CD14-positive monocyte (primary cell): ENCODE results near the gene MCEE. TPM values are rescaled to one million over a fixed set of nuclear protein-coding genes. Genes with fewer than 3 reads are reported as not detected.

Experiments
- DNase-seq, 3 donors: peaks; one replicate each; pipeline ENCODE4 v3.0.0-alpha.2; 2011 to 2022
- H2AFZ ChIP-seq: 2 replicates; pipeline ENCODE4 v1.6.0; 2012; ENCODE audit warnings: mild to moderate bottlenecking, low read depth, low read length, inconsistent platforms; ENCODE audit not compliant: insufficient read depth, poor library complexity, severe bottlenecking
- H3K27ac ChIP-seq, 2 donors: 1 replicate in 1 of 2; 2 replicates in 1 of 2; pipeline ENCODE4 v1.5.1; 2012 to 2013; ENCODE audit warnings: low read length in 2 of 2, control low read depth in 1 of 2, inconsistent platforms in 1 of 2, low read depth in 1 of 2, mild to moderate bottlenecking in 1 of 2
- H3K27me3 ChIP-seq, 2 donors: one replicate each; pipeline versions ENCODE4 v1.6.0 to v1.6.1; 2011 to 2013; ENCODE audit warnings: low read length in 2 of 2; ENCODE audit not compliant: control insufficient read depth in 2 of 2, insufficient read depth in 2 of 2
- H3K36me3 ChIP-seq, 2 donors: replicated peaks in 1 of 2; 1 replicate in 1 of 2; 2 replicates in 1 of 2; pipeline versions ENCODE4 v1.5.1 to v1.6.1; 2012 to 2013; ENCODE audit warnings: low read length in 2 of 2, control low read depth in 1 of 2, inconsistent platforms in 1 of 2, mild to moderate bottlenecking in 1 of 2; ENCODE audit not compliant: insufficient read depth in 2 of 2, control insufficient read depth in 1 of 2
- H3K4me1 ChIP-seq, 2 donors: 1 replicate in 1 of 2; 2 replicates in 1 of 2; pipeline versions ENCODE4 v1.5.1 to v1.6.1; 2012 to 2013; ENCODE audit warnings: low read length in 2 of 2, control low read depth in 1 of 2, inconsistent platforms in 1 of 2, mild to moderate bottlenecking in 1 of 2, moderate library complexity in 1 of 2; ENCODE audit not compliant: insufficient read depth in 2 of 2, control insufficient read depth in 1 of 2
- H3K4me2 ChIP-seq: replicated peaks from 2 replicates; pipeline ENCODE3; 2012; ENCODE audit warnings: low read length, moderate library complexity, mild to moderate bottlenecking; ENCODE audit not compliant: poor library complexity, severe bottlenecking; ENCODE audit errors: extremely low read depth
- H3K4me3 ChIP-seq, 3 experiments: fragments of 200-600 bp in 1 of 3; sonication (generic) in 1 of 3; replicated peaks in 1 of 3; 1 replicate in 2 of 3; 2 replicates in 1 of 3; pipeline ENCODE4 v1.5.1; 2011 to 2013; ENCODE audit warnings: low read length in 3 of 3, mild to moderate bottlenecking in 3 of 3, control low read depth in 2 of 3, low read depth in 2 of 3, inconsistent platforms in 1 of 3, moderate library complexity in 1 of 3
- H3K79me2 ChIP-seq: 2 replicates; pipeline ENCODE4 v1.6.0; 2012; ENCODE audit warnings: mild to moderate bottlenecking, control low read depth, inconsistent platforms, low read length, moderate library complexity; ENCODE audit not compliant: insufficient read depth
- H3K9ac ChIP-seq: 2 replicates; pipeline ENCODE4 v1.6.0; 2017; ENCODE audit warnings: low read length, mild to moderate bottlenecking; ENCODE audit not compliant: insufficient read depth, poor library complexity, severe bottlenecking
- H3K9me3 ChIP-seq, 2 donors: replicated peaks in 1 of 2; 1 replicate in 1 of 2; 2 replicates in 1 of 2; pipeline versions ENCODE4 v1.5.1 to v1.6.1; 2012 to 2013; ENCODE audit warnings: low read length in 2 of 2, control low read depth in 1 of 2; ENCODE audit not compliant: control insufficient read depth in 1 of 2, insufficient read depth in 1 of 2
- H4K20me1 ChIP-seq: 2 replicates; pipeline ENCODE4 v1.6.0; 2012; ENCODE audit warnings: mild to moderate bottlenecking, low read length, control low read depth, moderate library complexity; ENCODE audit not compliant: insufficient read depth
- H3K27ac Mint-ChIP-seq, 7 donors: one replicate each; pipeline ENCODE4 v1.8.0; 2020; ENCODE audit warnings: mild to moderate bottlenecking in 7 of 7, mixed read lengths in 7 of 7, moderate library complexity in 6 of 7, inconsistent platforms in 2 of 7
- H3K27me3 Mint-ChIP-seq, 3 donors: one replicate each; pipeline ENCODE4 v1.8.0; 2021 to 2022; ENCODE audit warnings: low read depth in 3 of 3, mild to moderate bottlenecking in 3 of 3, mixed read lengths in 3 of 3, moderate library complexity in 3 of 3, inconsistent platforms in 1 of 3
- H3K36me3 Mint-ChIP-seq, 2 donors: one replicate each; pipeline ENCODE4 v1.8.0; 2020; ENCODE audit warnings: mixed read lengths in 2 of 2, inconsistent platforms in 1 of 2, mild to moderate bottlenecking in 1 of 2
- H3K4me1 Mint-ChIP-seq: one replicate; pipeline ENCODE4 v1.8.0; 2020; ENCODE audit warnings: mild to moderate bottlenecking, mixed read lengths
- H3K4me3 Mint-ChIP-seq, 2 donors: one replicate each; pipeline ENCODE4 v1.8.0; 2020; ENCODE audit warnings: mild to moderate bottlenecking in 2 of 2, mixed read lengths in 2 of 2, moderate library complexity in 1 of 2
- H3K9me3 Mint-ChIP-seq, 7 donors: one replicate each; pipeline ENCODE4 v1.8.0; 2020 to 2022; ENCODE audit warnings: mixed read lengths in 7 of 7, mild to moderate bottlenecking in 6 of 7, moderate library complexity in 6 of 7, inconsistent platforms in 2 of 7
- CTCF ChIP-seq: fragments of 200-600 bp; IDR thresholded peaks from one replicate; pipeline ENCODE4 v1.8.0; 2022; ENCODE audit warnings: antibody characterized with exemption, mild to moderate bottlenecking
- WGBS: methylation state at CpG from one replicate; pipeline ENCODE4 v1.1.5; 2013; ENCODE audit warnings: missing lambda C conversion rate; ENCODE audit not compliant: insufficient coverage; 5-methylcytosine and 5-hydroxymethylcytosine counted together
- intact Hi-C, 2 donors: fragments of 100-400 bp; cut with micrococcal nuclease; formaldehyde crosslinking; loops; one replicate each; pipeline versions ENCODE4 v1.15.0 to v1.15.1; 2023
- polyA plus RNA-seq, 3 donors: library from polyadenylated mRNA; depleted of rRNA in 1 of 3; unstranded in 2 of 3; stranded (reverse) in 1 of 3; fragments of 300-500 nt in 2 of 3; fragments of >200 nt in 1 of 3; fragmentation: Illumina TruSeq in 2 of 3; gene quantifications; 1 replicate in 2 of 3; 2 replicates in 1 of 3; pipeline ENCODE4 v1.2.3, GENCODE V29; 2012 to 2021

The MCEE gene
- polyA plus RNA-seq, 3 donors, result 9.3 to 29.0 (median 24.7) TPM

- Histone ChIP-seq H3K9me3 (no peaks in the 10 kb centered on the region), H3K4me2 (peak overlapping the region; percentile 100), H3K4me1 (peaks cover 89 to 94% of the 10 kb centered on the region in 2 donors), H3K4me3 (peak overlapping the region; percentile 93 to 100 (median 97)), H3K27me3 (no peaks in the 10 kb centered on the region), H3K79me2 (peaks cover 73% of the 10 kb centered on the region), H3K27ac (peak overlapping the region; percentile 96 to 97), H2AFZ (no peak overlapping the region), H4K20me1 (peaks cover 26% of the 10 kb centered on the region), H3K9ac (peak overlapping the region; percentile 75), H3K36me3 (peaks cover 22 to 34% of the 10 kb centered on the region in 2 donors)
- Mint-ChIP-seq H3K4me3 (peak overlapping the region; percentile 89 to 93), H3K9me3 (peaks cover 0 to 1% (median 0%) of the 10 kb centered on the region in 7 donors), H3K27me3 (peaks cover 0 to 1% (median 0%) of the 10 kb centered on the region in 3 donors), H3K36me3 (peaks cover 43% of the 10 kb centered on the region in 2 donors), H3K4me1 (peaks cover 85% of the 10 kb centered on the region), H3K27ac (peak overlapping the region; percentile 96 to 100 (median 99))
- intact Hi-C loops, result no loop called here
- TF ChIP-seq CTCF, result no peak
- WGBS, result no CpG with 5 or more reads among the region's 5 CpGs
- DNase-seq, result no peak
Measured at GRCh38 chr2:71069376-71069775, 60.7 kb downstream of the MCEE start.

GRCh38 chr2:71068218-71069035 lies 61.6 kb downstream of the MCEE start, which contains the start of gene NAGK:
TSS of gene NAGK (plus strand) at chr2:71068648. CDS start at chr2:71068684, 36 bp downstream.
- Histone ChIP-seq H3K27me3 (no peaks in the 10 kb centered on the region), H3K9ac (peak within 1 kb of the TSS; percentile 75), H3K4me1 (peaks cover 89 to 94% of the 10 kb centered on the region in 2 donors), H2AFZ (peak within 1 kb of the TSS; percentile 66), H4K20me1 (peaks cover 16% of the 10 kb centered on the region), H3K4me3 (peak within 1 kb of the TSS; percentile 93 to 100 (median 97)), H3K36me3 (peaks cover 13 to 24% of the 10 kb centered on the region in 2 donors), H3K9me3 (no peaks in the 10 kb centered on the region), H3K4me2 (peak within 1 kb of the TSS; percentile 100), H3K79me2 (peaks cover 71% of the 10 kb centered on the region), H3K27ac (peak within 1 kb of the TSS; percentile 96 to 97)
- under 1% methylated on average over 58 of the region's 66 CpGs for WGBS
- Mint-ChIP-seq H3K27me3 (peaks cover 0 to 1% (median 0%) of the 10 kb centered on the region in 3 donors), H3K4me3 (peak within 1 kb of the TSS; percentile 89 to 93), H3K36me3 (peaks cover 34% of the 10 kb centered on the region in 2 donors), H3K27ac (peak within 1 kb of the TSS; percentile 96 to 100 (median 99)), H3K4me1 (peaks cover 85% of the 10 kb centered on the region), H3K9me3 (peaks cover 0 to 1% (median 0%) of the 10 kb centered on the region in 7 donors)
- intact Hi-C loops, result no loop called here
- peak; percentile 94 to 97 (median 96) for DNase-seq
- TF ChIP-seq CTCF, result no peak
